SW 1271 (cell line): Measurements from ENCODE around the gene BASP1.
"Not testable (repeated sequence)": the region's sequence is repeated elsewhere in the genome, so short reads cannot be mapped to it uniquely, and the experiment has no call there.

Experiments used
- DNase-seq, 2 experiments: peaks; one replicate each; lab custom pipeline; 2025; lab: John Stamatoyannopoulos, UW

BASP1 gene

DNA sequence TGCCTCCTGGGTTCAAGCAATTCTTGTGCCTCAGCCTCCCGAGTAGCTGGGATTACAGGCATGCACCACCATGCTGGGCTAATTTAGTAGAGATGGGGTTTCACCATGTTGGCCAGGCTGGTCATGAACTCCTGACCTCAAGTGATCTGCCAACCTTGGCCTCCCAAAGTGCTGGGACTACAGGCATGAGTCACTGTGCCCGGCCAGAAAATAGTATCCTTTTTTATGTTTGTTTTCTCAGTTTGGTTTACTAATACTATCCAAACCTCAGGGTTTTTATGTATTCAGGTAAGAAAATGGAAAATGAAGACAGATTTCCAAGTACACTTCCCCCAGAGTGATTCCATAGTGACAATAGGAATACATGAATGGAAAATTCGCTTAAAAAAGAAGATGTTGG lies 101.7 kb downstream of the BASP1 start:
- DNase-seq: not testable (repeated sequence)

DNA sequence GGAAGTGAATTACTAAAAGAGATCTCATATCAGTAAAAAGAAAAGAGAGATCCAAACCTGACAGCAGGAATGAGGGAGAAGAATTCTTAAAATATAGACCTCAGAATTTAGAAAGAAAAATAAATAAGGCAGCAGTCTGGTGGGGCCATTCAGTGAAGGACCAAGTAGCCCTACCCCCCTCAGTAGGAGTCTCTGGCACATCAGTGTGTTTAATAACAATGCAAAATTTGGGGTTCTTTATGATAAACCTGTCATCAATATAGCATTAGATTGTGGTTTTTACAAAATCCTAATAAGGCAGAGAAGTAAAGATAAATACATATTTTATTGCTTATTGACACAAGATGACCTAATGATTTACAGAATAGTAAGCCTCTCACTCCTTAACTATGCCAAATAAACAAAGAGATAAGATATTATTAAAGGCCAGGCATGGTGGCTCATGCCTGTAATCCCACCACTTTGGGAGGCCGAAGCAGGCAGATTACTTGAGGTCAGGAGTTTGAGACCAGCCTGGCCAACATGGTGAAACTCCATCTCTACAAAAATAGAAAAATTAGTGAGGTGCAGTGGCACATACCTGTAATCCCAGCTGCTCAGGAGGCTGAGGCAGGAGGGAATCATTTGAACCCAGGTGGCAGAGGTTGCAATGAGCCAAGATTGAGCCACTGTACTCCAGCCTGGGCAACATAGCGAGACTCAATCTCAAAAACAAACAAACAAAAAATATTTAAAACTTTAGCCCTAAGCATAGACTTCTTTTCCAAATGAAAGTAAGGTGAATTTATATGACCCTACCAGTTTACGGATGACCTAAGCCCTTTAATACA lies 108.6 kb downstream of the BASP1 start:
- no peak for DNase-seq
